ENCODE data around the gene VNN1.

The VNN1 gene

GRCh38 chr6:132734694-132735236 is 20.9 kb upstream of the VNN1 start:
- no peak for TF ChIP-seq CTCF (IDR thresholded peaks at IDR 0.05; ENCODE audit: extremely low read depth, missing control alignments)
- DNase-seq (ENCODE audit: low spot score) = no peak

GRCh38 chr6:132733814-132734213 is 20.0 kb upstream of the VNN1 start:
- DNase-seq (ENCODE audit: low spot score) = no peak
- TF ChIP-seq CTCF (IDR thresholded peaks at IDR 0.05; ENCODE audit: extremely low read depth, missing control alignments) = no peak

DNA sequence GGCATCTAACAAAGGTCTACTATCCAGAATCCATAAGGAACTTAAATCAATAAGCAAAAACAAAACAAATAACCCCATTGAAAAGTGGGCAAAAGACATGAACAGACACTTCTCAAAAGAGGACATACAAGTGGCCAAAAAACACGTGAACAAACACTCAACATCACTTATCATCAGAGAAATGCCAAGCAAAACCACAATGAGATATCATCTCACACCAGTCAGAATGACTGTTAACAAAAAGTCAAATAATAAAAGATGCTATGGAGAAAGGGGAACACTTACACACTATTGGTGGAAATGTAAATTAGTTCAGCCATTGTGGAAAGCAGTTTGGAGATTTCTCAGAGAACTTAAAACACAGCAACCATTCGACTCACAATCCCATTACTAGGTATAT is 19.4 kb upstream of the VNN1 start:
- DNase-seq (ENCODE audit: low spot score) = no peak
- TF ChIP-seq CTCF (IDR thresholded peaks at IDR 0.05; ENCODE audit: extremely low read depth, missing control alignments) = no peak

DNA sequence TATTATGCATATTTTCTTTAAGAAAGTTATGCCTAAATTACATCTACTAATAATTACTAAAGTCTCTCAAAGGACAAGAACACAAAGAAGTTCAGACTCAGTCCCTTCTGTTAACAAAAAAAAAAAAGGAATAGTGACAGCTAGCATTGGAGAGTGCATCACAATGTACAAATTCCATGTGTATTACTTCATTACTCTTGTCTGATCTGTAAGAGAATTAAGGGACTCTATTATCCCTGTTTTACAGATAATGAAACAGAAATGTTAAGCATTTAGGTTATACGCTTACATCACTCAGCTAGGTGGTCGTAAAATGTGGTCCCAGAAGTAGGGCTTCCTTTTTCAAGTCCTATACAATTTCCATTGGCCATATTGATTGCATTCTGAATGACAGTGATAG is 17.2 kb upstream of the VNN1 start:
- DNase-seq (ENCODE audit: low spot score) = no peak
- TF ChIP-seq CTCF (IDR thresholded peaks at IDR 0.05; ENCODE audit: extremely low read depth, missing control alignments) = no peak

- TF ChIP-seq CTCF (IDR thresholded peaks at IDR 0.05; ENCODE audit: extremely low read depth, missing control alignments) = no peak
- no peak for DNase-seq (ENCODE audit: low spot score)
Measured at GRCh38 chr6:132730560-132730959, 16.7 kb upstream of the VNN1 start.

GRCh38 chr6:132728616-132729015 is 14.8 kb upstream of the VNN1 start:
- TF ChIP-seq CTCF (IDR thresholded peaks at IDR 0.05; ENCODE audit: extremely low read depth, missing control alignments) = no peak
- no peak for DNase-seq (ENCODE audit: low spot score)

DNA sequence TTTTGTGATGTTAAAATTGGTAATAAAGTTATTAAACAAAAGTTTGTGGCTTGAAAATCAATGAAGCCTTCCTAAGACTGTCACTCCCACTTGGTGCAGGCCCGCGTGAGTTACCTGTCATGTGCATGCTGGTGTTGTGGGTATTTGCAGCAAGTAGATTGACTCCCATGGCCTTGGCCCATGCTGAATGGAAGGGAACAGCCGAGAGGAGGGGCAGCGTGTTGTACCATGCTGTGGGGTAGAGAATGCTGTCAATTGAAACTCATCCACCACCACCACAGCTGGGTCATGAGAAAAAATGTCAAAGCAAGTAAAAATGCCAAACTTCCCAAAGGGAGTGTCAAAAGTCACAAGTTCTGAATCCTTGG is 12.7 kb upstream of the VNN1 start:
- no peak for TF ChIP-seq CTCF (IDR thresholded peaks at IDR 0.05; ENCODE audit: extremely low read depth, missing control alignments)
- no peak for DNase-seq (ENCODE audit: low spot score)
